Bronchial epithelial cell (primary cell): ENCODE data around the gene MAML1. TPM values are rescaled to one million over a fixed set of nuclear protein-coding genes. Genes with fewer than 3 reads are reported as not detected.
"Not testable (repeated sequence)": the region's sequence is repeated elsewhere in the genome, so short reads cannot be mapped to it uniquely, and the experiment has no call there.

Experiments used
- DNase-seq: peaks from one replicate; pipeline ENCODE4 v3.0.0-alpha.2; 2010; ENCODE audit warnings: low read depth
- FAIRE-seq: peaks from 2 replicates; lab custom pipeline; 2011; peaks lifted over from hg19 to GRCh38; lab: Jason Lieb, UNC
- H3K27me3 ChIP-seq: 2 replicates; pipeline ENCODE4 v1.5.1; 2011; ENCODE audit warnings: low read length; ENCODE audit not compliant: control insufficient read depth, insufficient read depth
- H3K36me3 ChIP-seq: 2 replicates; pipeline ENCODE4 v1.5.1; 2011; ENCODE audit warnings: low read length; ENCODE audit not compliant: control insufficient read depth, insufficient read depth
- H3K4me3 ChIP-seq: 2 replicates; pipeline ENCODE4 v1.5.1; 2011; ENCODE audit warnings: mild to moderate bottlenecking, low read depth, low read length, control low read depth
- total RNA-seq: library from RNA; depleted of rRNA; stranded (reverse); fragments of >200 nt; gene quantifications from 2 replicates; pipeline ENCODE4 v1.2.1, GENCODE V29; 2014
- TF ChIP-seq, protein P1 (sequence below): IDR thresholded peaks from 2 replicates; pipeline ENCODE4 v1.5.1; 2011; ENCODE audit warnings: mild to moderate bottlenecking, moderate library complexity, low read length, control low read depth, inconsistent platforms; ENCODE audit not compliant: insufficient read depth, severe bottlenecking

Gene MAML1, protein sequence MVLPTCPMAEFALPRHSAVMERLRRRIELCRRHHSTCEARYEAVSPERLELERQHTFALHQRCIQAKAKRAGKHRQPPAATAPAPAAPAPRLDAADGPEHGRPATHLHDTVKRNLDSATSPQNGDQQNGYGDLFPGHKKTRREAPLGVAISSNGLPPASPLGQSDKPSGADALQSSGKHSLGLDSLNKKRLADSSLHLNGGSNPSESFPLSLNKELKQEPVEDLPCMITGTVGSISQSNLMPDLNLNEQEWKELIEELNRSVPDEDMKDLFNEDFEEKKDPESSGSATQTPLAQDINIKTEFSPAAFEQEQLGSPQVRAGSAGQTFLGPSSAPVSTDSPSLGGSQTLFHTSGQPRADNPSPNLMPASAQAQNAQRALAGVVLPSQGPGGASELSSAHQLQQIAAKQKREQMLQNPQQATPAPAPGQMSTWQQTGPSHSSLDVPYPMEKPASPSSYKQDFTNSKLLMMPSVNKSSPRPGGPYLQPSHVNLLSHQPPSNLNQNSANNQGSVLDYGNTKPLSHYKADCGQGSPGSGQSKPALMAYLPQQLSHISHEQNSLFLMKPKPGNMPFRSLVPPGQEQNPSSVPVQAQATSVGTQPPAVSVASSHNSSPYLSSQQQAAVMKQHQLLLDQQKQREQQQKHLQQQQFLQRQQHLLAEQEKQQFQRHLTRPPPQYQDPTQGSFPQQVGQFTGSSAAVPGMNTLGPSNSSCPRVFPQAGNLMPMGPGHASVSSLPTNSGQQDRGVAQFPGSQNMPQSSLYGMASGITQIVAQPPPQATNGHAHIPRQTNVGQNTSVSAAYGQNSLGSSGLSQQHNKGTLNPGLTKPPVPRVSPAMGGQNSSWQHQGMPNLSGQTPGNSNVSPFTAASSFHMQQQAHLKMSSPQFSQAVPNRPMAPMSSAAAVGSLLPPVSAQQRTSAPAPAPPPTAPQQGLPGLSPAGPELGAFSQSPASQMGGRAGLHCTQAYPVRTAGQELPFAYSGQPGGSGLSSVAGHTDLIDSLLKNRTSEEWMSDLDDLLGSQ
- 4.2 TPM in 2 replicates for total RNA-seq

DNA sequence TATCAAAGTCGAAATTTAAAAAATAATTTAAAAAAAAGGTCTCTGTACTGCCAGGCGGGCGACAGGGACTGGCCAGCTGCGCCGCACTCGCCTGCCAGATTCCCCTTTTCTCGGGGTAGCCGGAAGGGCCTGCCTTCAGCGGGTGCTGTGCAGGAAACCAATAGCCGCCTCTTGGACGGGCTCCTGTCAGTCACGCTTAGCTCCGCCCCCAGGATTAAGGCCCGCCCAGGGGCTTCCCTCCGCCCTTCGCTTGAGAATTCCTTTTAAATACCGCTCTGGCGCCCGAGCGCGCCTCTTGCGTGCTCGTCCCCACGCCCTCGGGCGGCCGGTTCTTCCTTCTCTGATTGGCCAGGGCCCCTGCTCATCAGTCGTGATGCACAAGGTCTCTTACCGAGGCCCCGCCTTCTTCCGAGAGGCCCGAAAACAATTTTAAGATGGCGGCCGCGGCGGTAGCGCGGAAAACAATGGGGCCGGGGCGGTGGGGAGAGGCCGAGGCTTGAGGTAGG, at the start of gene MAML1:
TSS of gene MAML1 (plus strand) at position 411 of the 506 bp plus-strand sequence. CDS start 291 bp downstream, outside the sequence.
- DNase-seq (peak; percentile 98), FAIRE-seq (no peak)
- Histone ChIP-seq H3K4me3 (peak within 1 kb of the TSS; percentile 54), H3K36me3 (peaks cover 7% of the 10 kb centered on the region), H3K27me3 (no peaks in the 10 kb centered on the region)
- TF ChIP-seq, protein P1, sequence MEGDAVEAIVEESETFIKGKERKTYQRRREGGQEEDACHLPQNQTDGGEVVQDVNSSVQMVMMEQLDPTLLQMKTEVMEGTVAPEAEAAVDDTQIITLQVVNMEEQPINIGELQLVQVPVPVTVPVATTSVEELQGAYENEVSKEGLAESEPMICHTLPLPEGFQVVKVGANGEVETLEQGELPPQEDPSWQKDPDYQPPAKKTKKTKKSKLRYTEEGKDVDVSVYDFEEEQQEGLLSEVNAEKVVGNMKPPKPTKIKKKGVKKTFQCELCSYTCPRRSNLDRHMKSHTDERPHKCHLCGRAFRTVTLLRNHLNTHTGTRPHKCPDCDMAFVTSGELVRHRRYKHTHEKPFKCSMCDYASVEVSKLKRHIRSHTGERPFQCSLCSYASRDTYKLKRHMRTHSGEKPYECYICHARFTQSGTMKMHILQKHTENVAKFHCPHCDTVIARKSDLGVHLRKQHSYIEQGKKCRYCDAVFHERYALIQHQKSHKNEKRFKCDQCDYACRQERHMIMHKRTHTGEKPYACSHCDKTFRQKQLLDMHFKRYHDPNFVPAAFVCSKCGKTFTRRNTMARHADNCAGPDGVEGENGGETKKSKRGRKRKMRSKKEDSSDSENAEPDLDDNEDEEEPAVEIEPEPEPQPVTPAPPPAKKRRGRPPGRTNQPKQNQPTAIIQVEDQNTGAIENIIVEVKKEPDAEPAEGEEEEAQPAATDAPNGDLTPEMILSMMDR: no peak

DNA sequence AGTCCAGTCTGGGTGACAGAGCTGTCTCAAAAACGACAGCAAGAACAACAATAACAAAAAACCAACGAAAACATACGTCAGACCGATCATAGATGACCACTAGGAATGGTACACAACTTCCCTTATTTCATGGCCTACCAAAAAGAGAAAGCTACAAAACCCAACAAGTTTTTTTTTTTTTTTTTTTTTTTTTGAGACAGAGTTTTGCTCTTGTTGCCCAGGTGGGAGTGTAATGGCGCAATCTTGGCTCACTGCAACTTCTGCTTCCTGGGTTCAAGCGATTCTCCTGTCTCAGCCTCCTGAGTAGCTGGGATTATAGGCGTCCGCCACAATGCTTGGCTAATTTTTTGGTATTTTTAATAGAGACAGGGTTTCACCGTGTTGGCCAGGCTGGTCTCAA, 43.4 kb upstream of the MAML1 start:
- DNase-seq, H3K4me3 ChIP-seq, H3K36me3 ChIP-seq, FAIRE-seq, H3K27me3 ChIP-seq: not testable (repeated sequence)

- Histone ChIP-seq H3K36me3 (no peaks in the 10 kb centered on the region), H3K27me3 (no peaks in the 10 kb centered on the region), H3K4me3 (no peak overlapping the region)
- TF ChIP-seq, protein P1: no peak
- no peak for DNase-seq
- no peak for FAIRE-seq
Measured at GRCh38 chr5:179694561-179694960, 38.1 kb upstream of the MAML1 start.

GRCh38 chr5:179696603-179697002, 36.0 kb upstream of the MAML1 start:
- TF ChIP-seq, protein P1: no peak
- DNase-seq (no peak), FAIRE-seq (no peak)
- Histone ChIP-seq H3K4me3 (no peak overlapping the region), H3K27me3 (no peaks in the 10 kb centered on the region), H3K36me3 (peaks cover 4% of the 10 kb centered on the region)

GRCh38 chr5:179697108-179697507, 35.5 kb upstream of the MAML1 start:
- H3K36me3 ChIP-seq: peaks cover 4% of the 10 kb centered on the region
- TF ChIP-seq, protein P1: no peak
- H3K4me3 ChIP-seq: no peak overlapping the region
- no peaks in the 10 kb centered on the region for H3K27me3 ChIP-seq
- no peak for FAIRE-seq
- DNase-seq: no peak

DNA sequence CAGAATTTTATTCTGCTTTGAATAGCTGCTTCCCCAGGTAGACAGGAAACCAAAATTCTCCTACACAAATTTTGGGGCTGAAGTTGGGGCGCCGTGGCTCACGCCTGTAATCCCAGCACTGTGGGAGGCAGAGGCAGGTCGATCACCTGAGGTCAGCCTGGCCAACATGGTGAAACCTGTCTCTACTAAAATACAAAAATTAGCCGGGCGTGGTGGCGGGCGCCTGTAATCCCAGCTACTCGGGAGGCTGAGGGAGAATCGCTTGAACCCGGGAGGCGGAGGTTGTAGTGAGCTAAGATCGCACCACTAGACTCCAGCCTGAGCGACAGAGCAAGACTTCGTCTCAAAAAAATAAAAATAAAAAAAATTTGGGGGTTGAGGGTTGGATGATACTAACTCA, 35.1 kb upstream of the MAML1 start:
- not testable (repeated sequence) for H3K36me3 ChIP-seq, FAIRE-seq, H3K27me3 ChIP-seq, DNase-seq
- H3K4me3 ChIP-seq: peak overlapping the region; percentile 80
